Breast epithelium (tissue), 3 donors: Measurements from ENCODE around the gene OR1I1.

Experiments used
- POLR2A ChIP-seq: fragments of 450-650 bp; IDR thresholded peaks from one replicate; pipeline ENCODE4 v1.6.1; 2016; ENCODE audit warnings: antibody characterized with exemption, mild to moderate bottlenecking, moderate library complexity
- POLR2AphosphoS5 ChIP-seq, 3 donors: sonication (generic); formaldehyde crosslinking; IDR thresholded peaks; one replicate each; pipeline ENCODE4 v1.6.1; 2017; ENCODE audit warnings: antibody characterized with exemption in 3 of 3
- TF ChIP-seq, protein P1 (sequence below), 3 donors: fragments of 450-650 bp; IDR thresholded peaks; one replicate each; pipeline ENCODE4 v1.5.1; 2016 to 2017; ENCODE audit warnings: antibody characterized with exemption in 3 of 3, mild to moderate bottlenecking in 3 of 3, moderate library complexity in 3 of 3

DNA sequence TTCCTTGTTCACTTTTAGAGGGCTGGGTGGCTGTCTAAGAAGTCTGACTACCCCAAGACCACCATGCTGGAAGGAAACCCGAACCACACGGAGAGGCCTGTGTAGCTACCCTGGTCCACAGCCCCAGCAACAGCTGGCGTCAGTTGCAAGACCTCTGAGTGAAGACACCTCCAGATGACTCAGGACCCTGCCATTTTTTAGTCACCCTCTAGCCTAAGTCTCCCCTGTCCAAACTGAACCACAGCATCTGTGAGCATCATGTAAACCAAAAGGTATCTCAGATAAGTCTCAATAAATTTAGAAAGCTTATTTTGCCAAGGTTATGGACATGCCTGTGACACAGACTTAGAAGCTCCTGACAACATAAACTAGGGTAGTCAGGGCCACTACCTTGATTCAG, 23.0 kb downstream of the OR1I1 start:
- TF ChIP-seq POLR2A: no peak
- TF ChIP-seq, protein P1, sequence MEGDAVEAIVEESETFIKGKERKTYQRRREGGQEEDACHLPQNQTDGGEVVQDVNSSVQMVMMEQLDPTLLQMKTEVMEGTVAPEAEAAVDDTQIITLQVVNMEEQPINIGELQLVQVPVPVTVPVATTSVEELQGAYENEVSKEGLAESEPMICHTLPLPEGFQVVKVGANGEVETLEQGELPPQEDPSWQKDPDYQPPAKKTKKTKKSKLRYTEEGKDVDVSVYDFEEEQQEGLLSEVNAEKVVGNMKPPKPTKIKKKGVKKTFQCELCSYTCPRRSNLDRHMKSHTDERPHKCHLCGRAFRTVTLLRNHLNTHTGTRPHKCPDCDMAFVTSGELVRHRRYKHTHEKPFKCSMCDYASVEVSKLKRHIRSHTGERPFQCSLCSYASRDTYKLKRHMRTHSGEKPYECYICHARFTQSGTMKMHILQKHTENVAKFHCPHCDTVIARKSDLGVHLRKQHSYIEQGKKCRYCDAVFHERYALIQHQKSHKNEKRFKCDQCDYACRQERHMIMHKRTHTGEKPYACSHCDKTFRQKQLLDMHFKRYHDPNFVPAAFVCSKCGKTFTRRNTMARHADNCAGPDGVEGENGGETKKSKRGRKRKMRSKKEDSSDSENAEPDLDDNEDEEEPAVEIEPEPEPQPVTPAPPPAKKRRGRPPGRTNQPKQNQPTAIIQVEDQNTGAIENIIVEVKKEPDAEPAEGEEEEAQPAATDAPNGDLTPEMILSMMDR (IDR thresholded peaks at IDR 0.05): no peak
- TF ChIP-seq POLR2AphosphoS5 (IDR thresholded peaks at IDR 0.05): no peak
